ENCODE results near the gene HMG20B. TPM values are rescaled to one million over a fixed set of nuclear protein-coding genes. Genes with fewer than 3 reads are reported as not detected.

The HMG20B gene
- polyA plus RNA-seq, 1 donor from 2014 or later, result 22.6 TPM

DNA sequence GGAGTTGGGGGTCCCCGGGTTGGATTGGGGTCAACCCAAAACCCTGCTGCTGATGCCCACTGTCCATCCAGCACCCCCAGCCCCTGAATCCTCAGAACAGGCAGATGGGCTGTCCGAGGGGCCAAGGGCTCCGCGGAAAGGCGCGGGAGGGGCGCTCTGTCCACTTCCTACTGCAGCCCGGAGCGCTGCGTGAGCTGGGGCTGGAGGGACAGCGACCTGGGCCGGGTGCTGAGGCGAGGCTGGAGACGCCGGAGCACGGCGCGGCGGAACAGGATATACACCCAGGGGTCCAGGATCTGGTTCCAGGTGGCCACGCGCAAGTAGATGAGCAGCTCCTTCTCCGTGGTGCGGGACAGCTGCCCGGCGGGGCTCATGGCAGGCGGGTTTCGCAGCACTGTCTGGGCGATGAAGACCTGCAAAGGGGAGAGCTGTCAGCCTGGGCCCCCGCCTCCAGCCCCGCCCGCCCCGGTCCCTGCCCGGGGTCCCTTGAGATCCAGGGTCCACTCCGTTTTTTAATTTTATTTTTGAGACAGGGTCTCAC lies 22.8 kb downstream of the HMG20B start:
- TF ChIP-seq MXI1 (conservative IDR thresholded peaks at IDR 0.05; ENCODE audit: poor library complexity, severe bottlenecking) (no peak), SMC3 (conservative IDR thresholded peaks at IDR 0.05; ENCODE audit: poor library complexity) (no peak), EZH2 (IDR thresholded peaks at IDR 0.05; ENCODE audit: borderline replicate concordance, insufficient read depth, low read length, poor library complexity, severe bottlenecking) (no peak), RAD21 (conservative IDR thresholded peaks at IDR 0.05) (no peak), POLR2AphosphoS5 (IDR thresholded peaks at IDR 0.05) (no peak), TAF1 (IDR thresholded peaks at IDR 0.05; ENCODE audit: low read depth) (no peak), EP300 (conservative IDR thresholded peaks at IDR 0.05; ENCODE audit: poor library complexity, severe bottlenecking) (no peak)
- TF ChIP-seq, protein P1, sequence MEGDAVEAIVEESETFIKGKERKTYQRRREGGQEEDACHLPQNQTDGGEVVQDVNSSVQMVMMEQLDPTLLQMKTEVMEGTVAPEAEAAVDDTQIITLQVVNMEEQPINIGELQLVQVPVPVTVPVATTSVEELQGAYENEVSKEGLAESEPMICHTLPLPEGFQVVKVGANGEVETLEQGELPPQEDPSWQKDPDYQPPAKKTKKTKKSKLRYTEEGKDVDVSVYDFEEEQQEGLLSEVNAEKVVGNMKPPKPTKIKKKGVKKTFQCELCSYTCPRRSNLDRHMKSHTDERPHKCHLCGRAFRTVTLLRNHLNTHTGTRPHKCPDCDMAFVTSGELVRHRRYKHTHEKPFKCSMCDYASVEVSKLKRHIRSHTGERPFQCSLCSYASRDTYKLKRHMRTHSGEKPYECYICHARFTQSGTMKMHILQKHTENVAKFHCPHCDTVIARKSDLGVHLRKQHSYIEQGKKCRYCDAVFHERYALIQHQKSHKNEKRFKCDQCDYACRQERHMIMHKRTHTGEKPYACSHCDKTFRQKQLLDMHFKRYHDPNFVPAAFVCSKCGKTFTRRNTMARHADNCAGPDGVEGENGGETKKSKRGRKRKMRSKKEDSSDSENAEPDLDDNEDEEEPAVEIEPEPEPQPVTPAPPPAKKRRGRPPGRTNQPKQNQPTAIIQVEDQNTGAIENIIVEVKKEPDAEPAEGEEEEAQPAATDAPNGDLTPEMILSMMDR (IDR thresholded peaks at IDR 0.05; ENCODE audit: poor library complexity, severe bottlenecking), result no peak
- TF ChIP-seq, protein P2, sequence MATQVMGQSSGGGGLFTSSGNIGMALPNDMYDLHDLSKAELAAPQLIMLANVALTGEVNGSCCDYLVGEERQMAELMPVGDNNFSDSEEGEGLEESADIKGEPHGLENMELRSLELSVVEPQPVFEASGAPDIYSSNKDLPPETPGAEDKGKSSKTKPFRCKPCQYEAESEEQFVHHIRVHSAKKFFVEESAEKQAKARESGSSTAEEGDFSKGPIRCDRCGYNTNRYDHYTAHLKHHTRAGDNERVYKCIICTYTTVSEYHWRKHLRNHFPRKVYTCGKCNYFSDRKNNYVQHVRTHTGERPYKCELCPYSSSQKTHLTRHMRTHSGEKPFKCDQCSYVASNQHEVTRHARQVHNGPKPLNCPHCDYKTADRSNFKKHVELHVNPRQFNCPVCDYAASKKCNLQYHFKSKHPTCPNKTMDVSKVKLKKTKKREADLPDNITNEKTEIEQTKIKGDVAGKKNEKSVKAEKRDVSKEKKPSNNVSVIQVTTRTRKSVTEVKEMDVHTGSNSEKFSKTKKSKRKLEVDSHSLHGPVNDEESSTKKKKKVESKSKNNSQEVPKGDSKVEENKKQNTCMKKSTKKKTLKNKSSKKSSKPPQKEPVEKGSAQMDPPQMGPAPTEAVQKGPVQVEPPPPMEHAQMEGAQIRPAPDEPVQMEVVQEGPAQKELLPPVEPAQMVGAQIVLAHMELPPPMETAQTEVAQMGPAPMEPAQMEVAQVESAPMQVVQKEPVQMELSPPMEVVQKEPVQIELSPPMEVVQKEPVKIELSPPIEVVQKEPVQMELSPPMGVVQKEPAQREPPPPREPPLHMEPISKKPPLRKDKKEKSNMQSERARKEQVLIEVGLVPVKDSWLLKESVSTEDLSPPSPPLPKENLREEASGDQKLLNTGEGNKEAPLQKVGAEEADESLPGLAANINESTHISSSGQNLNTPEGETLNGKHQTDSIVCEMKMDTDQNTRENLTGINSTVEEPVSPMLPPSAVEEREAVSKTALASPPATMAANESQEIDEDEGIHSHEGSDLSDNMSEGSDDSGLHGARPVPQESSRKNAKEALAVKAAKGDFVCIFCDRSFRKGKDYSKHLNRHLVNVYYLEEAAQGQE (IDR thresholded peaks at IDR 0.05; ENCODE audit: borderline replicate concordance), result no peak

DNA sequence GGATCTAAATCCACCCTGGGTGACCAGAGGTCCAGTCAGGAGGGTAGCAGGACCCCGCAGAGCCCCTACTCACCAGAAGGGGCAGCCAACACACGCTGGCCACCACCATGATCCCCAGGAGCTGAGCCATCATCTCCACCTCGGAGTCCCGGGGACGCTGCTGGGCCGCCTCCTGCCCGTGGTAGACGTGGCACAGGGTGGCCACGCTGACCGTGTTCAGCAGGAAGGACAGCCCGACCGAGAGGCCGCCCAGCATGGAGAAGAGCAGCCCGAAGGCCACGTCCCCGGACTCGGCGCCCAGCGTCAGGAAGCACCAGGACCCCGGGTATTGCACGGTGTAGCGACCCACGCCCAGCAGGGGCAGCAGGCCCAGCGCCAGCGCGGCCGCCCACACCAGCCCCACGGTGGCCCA lies 27.0 kb downstream of the HMG20B start:
- Histone ChIP-seq H3K9ac (ENCODE audit: low read length) (no peak overlapping the region), H3K9me3 (ENCODE audit: low read length) (no peaks in the 10 kb centered on the region), H3K27ac (ENCODE audit: low read length) (no peak overlapping the region), H3F3A (ENCODE audit: insufficient read depth, low read length, poor library complexity, severe bottlenecking) (no peaks in the 10 kb centered on the region), H3K36me3 (ENCODE audit: insufficient read depth, low read length) (no peaks in the 10 kb centered on the region), H4K20me1 (ENCODE audit: insufficient read depth) (no peaks in the 10 kb centered on the region), H3K4me3 (ENCODE audit: low read length) (no peak overlapping the region), H3K27me3 (ENCODE audit: insufficient read depth, low read depth, low read length) (no peaks in the 10 kb centered on the region), H2AFZ (ENCODE audit: low read depth, low read length) (no peak overlapping the region), H3K9me2 (ENCODE audit: insufficient read depth, low read length) (no peaks in the 10 kb centered on the region), H3K79me2 (replicated peaks; ENCODE audit: insufficient read depth, low read length) (no peaks in the 10 kb centered on the region), H3K4me2 (ENCODE audit: low read length) (no peak overlapping the region)
- TF ChIP-seq POLR2AphosphoS5 (IDR thresholded peaks at IDR 0.05) (no peak), TAF1 (IDR thresholded peaks at IDR 0.05; ENCODE audit: low read depth) (no peak), RAD21 (conservative IDR thresholded peaks at IDR 0.05) (no peak), EZH2 (IDR thresholded peaks at IDR 0.05; ENCODE audit: borderline replicate concordance, insufficient read depth, low read length, poor library complexity, severe bottlenecking) (no peak), SMC3 (conservative IDR thresholded peaks at IDR 0.05; ENCODE audit: poor library complexity) (no peak), MXI1 (conservative IDR thresholded peaks at IDR 0.05; ENCODE audit: poor library complexity, severe bottlenecking) (no peak), EP300 (conservative IDR thresholded peaks at IDR 0.05; ENCODE audit: poor library complexity, severe bottlenecking) (no peak)
- TF ChIP-seq, protein P1 (IDR thresholded peaks at IDR 0.05; ENCODE audit: poor library complexity, severe bottlenecking), result no peak
- TF ChIP-seq, protein P2 (IDR thresholded peaks at IDR 0.05; ENCODE audit: borderline replicate concordance), result no peak

More for the DNA sequence above, 22.8 kb downstream of the HMG20B start:
- H3K27me3 ChIP-seq (ENCODE audit: insufficient read depth, low read depth, low read length), result no peaks in the 10 kb centered on the region
- no peaks in the 10 kb centered on the region for H3K9me2 ChIP-seq (ENCODE audit: insufficient read depth, low read length)
- H3K9me3 ChIP-seq (ENCODE audit: low read length), result no peaks in the 10 kb centered on the region
- no peak overlapping the region for H3K9ac ChIP-seq (ENCODE audit: low read length)
- no peaks in the 10 kb centered on the region for H3K36me3 ChIP-seq (ENCODE audit: insufficient read depth, low read length)
- H3K27ac ChIP-seq (ENCODE audit: low read length), result no peak overlapping the region
- no peaks in the 10 kb centered on the region for H4K20me1 ChIP-seq (ENCODE audit: insufficient read depth)
- H2AFZ ChIP-seq (ENCODE audit: low read depth, low read length), result no peak overlapping the region
- no peaks in the 10 kb centered on the region for H3K79me2 ChIP-seq (replicated peaks; ENCODE audit: insufficient read depth, low read length)
- no peaks in the 10 kb centered on the region for H3F3A ChIP-seq (ENCODE audit: insufficient read depth, low read length, poor library complexity, severe bottlenecking)
- no peak overlapping the region for H3K4me3 ChIP-seq (ENCODE audit: low read length)
- H3K4me2 ChIP-seq (ENCODE audit: low read length), result no peak overlapping the region
